ENCODE results near the gene ZC3H8.

- TF ChIP-seq, protein P1, sequence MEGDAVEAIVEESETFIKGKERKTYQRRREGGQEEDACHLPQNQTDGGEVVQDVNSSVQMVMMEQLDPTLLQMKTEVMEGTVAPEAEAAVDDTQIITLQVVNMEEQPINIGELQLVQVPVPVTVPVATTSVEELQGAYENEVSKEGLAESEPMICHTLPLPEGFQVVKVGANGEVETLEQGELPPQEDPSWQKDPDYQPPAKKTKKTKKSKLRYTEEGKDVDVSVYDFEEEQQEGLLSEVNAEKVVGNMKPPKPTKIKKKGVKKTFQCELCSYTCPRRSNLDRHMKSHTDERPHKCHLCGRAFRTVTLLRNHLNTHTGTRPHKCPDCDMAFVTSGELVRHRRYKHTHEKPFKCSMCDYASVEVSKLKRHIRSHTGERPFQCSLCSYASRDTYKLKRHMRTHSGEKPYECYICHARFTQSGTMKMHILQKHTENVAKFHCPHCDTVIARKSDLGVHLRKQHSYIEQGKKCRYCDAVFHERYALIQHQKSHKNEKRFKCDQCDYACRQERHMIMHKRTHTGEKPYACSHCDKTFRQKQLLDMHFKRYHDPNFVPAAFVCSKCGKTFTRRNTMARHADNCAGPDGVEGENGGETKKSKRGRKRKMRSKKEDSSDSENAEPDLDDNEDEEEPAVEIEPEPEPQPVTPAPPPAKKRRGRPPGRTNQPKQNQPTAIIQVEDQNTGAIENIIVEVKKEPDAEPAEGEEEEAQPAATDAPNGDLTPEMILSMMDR (IDR thresholded peaks at IDR 0.05) = no peak
- no peak for TF ChIP-seq POLR2AphosphoS5 (IDR thresholded peaks at IDR 0.05; ENCODE audit: insufficient read depth in 1 of 2, low read depth in 1 of 2)
These were observed 46.3 kb upstream of the ZC3H8 start for GRCh38 chr2:112301171-112301584.
